GM23338 (cell line): ENCODE measurements around the gene IL6ST. TPM values are rescaled to one million over a fixed set of nuclear protein-coding genes. Genes with fewer than 3 reads are reported as not detected.

Experiments used
- ATAC-seq: fragments of 200-7000 bp; cut with Tn5 transposase; 3 replicates; pipeline ENCODE4 v1.9.1; 2020
- DNase-seq: peaks from one replicate; pipeline ENCODE4 v3.0.0-alpha.2; 2015; ENCODE audit warnings: low spot score
- H2AFZ ChIP-seq: fragments of 200-600 bp; sonication (generic); 2 replicates; pipeline ENCODE4 v1.8.0; 2016; ENCODE audit warnings: antibody characterized with exemption, mild to moderate bottlenecking, moderate library complexity
- H3F3A ChIP-seq: fragments of 200-600 bp; sonication (generic); replicated peaks from 2 replicates; pipeline ENCODE4 v1.8.0; 2017; ENCODE audit warnings: antibody characterized with exemption, mixed run types, low read depth
- H3K27ac ChIP-seq: fragments of 200-600 bp; sonication (generic); 2 replicates; pipeline ENCODE4 v1.6.1; 2016; ENCODE audit warnings: low read depth
- H3K27me3 ChIP-seq: fragments of 200-600 bp; sonication (generic); 2 replicates; pipeline ENCODE4 v1.8.0; 2016; ENCODE audit warnings: mild to moderate bottlenecking, mixed run types, moderate library complexity; ENCODE audit not compliant: insufficient read depth
- H3K36me3 ChIP-seq: fragments of 200-600 bp; sonication (generic); 2 replicates; pipeline ENCODE4 v1.8.0; 2016; ENCODE audit warnings: mild to moderate bottlenecking; ENCODE audit not compliant: insufficient read depth
- H3K4me1 ChIP-seq: fragments of 200-600 bp; sonication (generic); 2 replicates; pipeline ENCODE4 v1.8.0; 2016; ENCODE audit warnings: mild to moderate bottlenecking, moderate library complexity; ENCODE audit not compliant: insufficient read depth
- H3K4me2 ChIP-seq: fragments of 200-600 bp; sonication (generic); 2 replicates; pipeline ENCODE4 v1.7.1; 2017; ENCODE audit warnings: mixed run types
- H3K4me3 ChIP-seq: fragments of 200-600 bp; sonication (generic); 2 replicates; pipeline ENCODE4 v1.6.1; 2016; ENCODE audit warnings: mixed run types
- H3K79me2 ChIP-seq: fragments of 200-600 bp; sonication (generic); replicated peaks from 2 replicates; pipeline ENCODE4 v1.8.0; 2017; ENCODE audit warnings: mild to moderate bottlenecking; ENCODE audit not compliant: insufficient read depth
- H3K9me2 ChIP-seq: fragments of 200-600 bp; sonication (generic); 2 replicates; pipeline ENCODE4 v1.8.0; 2017; ENCODE audit not compliant: insufficient read depth
- H4K20me1 ChIP-seq: fragments of 200-600 bp; sonication (generic); replicated peaks from 2 replicates; pipeline ENCODE4 v1.8.0; 2017; ENCODE audit warnings: mild to moderate bottlenecking; ENCODE audit not compliant: insufficient read depth
- H3K27ac Mint-ChIP-seq: 2 replicates; pipeline ENCODE4 v1.8.0; 2020; ENCODE audit warnings: inconsistent platforms, mild to moderate bottlenecking, moderate library complexity, mixed read lengths
- H3K27me3 Mint-ChIP-seq: 3 replicates; pipeline ENCODE4 v1.8.0; 2022; ENCODE audit warnings: low read depth, mild to moderate bottlenecking, moderate library complexity, mixed read lengths, inconsistent platforms; ENCODE audit not compliant: insufficient read depth, poor library complexity
- H3K36me3 Mint-ChIP-seq: 3 replicates; pipeline ENCODE4 v1.8.0; 2021; ENCODE audit warnings: low read depth, mild to moderate bottlenecking, inconsistent platforms, moderate library complexity, mixed read lengths
- H3K4me1 Mint-ChIP-seq: 3 replicates; pipeline ENCODE4 v1.8.0; 2020; ENCODE audit warnings: mild to moderate bottlenecking, inconsistent platforms, mixed read lengths
- H3K4me3 Mint-ChIP-seq: 3 replicates; pipeline ENCODE4 v1.8.0; 2021; ENCODE audit warnings: moderate library complexity, mild to moderate bottlenecking, inconsistent platforms, mixed read lengths
- H3K9me3 Mint-ChIP-seq: 3 replicates; pipeline ENCODE4 v1.8.0; 2020; ENCODE audit warnings: moderate library complexity, mild to moderate bottlenecking, inconsistent platforms, mixed read lengths
- CREB1 ChIP-seq: fragments of 250-450 bp; sonication (Bioruptor Pico); IDR thresholded peaks from 2 replicates; pipeline ENCODE4 v1.5.0; 2020; ENCODE audit warnings: low read depth, mild to moderate bottlenecking, moderate library complexity
- ETS1 ChIP-seq: IDR thresholded peaks from 2 replicates; pipeline ENCODE4 v1.6.1; 2016; ENCODE audit warnings: antibody characterized with exemption
- JUNB ChIP-seq: IDR thresholded peaks from one replicate; pipeline ENCODE4 v1.6.1; 2016; ENCODE audit warnings: antibody characterized with exemption; ENCODE audit not compliant: unreplicated experiment
- POLR2AphosphoS5 ChIP-seq: IDR thresholded peaks from 2 replicates; pipeline ENCODE4 v1.6.1; 2016; ENCODE audit warnings: antibody characterized with exemption, low read depth
- STAT1 ChIP-seq: IDR thresholded peaks from one replicate; pipeline ENCODE4 v1.6.1; 2016; ENCODE audit warnings: antibody characterized with exemption; ENCODE audit not compliant: unreplicated experiment
- ZNF114 ChIP-seq: fragments of 250-450 bp; sonication (Bioruptor Pico); IDR thresholded peaks from 2 replicates; pipeline ENCODE4 v1.5.0; 2020; ENCODE audit warnings: mild to moderate bottlenecking, moderate library complexity
- ZNF331 ChIP-seq: fragments of 250-450 bp; sonication (Bioruptor Pico); IDR thresholded peaks from 2 replicates; pipeline ENCODE4 v1.5.0; 2020; ENCODE audit warnings: low read depth, mild to moderate bottlenecking, moderate library complexity
- ZNF462 ChIP-seq: fragments of 250-450 bp; sonication (Bioruptor Pico); IDR thresholded peaks from 2 replicates; pipeline ENCODE4 v1.5.0; 2020; ENCODE audit warnings: mild to moderate bottlenecking, moderate library complexity
- polyA plus RNA-seq: library from polyadenylated mRNA; unstranded; fragments of >200 nt; fragmentation: Nextera tagmentation; extraction: Ambion mirVana; gene quantifications from 2 replicates; pipeline ENCODE4 v1.2.1, GENCODE V29; 2016
- total RNA-seq: library from RNA; depleted of rRNA; stranded (reverse); fragments of >200 nt; shearing (Covaris generic); gene quantifications from 2 replicates; pipeline ENCODE4 v1.2.3, GENCODE V29; 2014

IL6ST gene
- total and polyA plus RNA-seq, 2 experiments from 2014 or later, result 6.7 to 9.8 TPM

- Histone ChIP-seq H3K79me2 (peaks cover 8% of the 10 kb centered on the region), H3K27ac (no peak overlapping the region), H3K9me2 (peaks cover 3% of the 10 kb centered on the region; the same call in 1 of the 2 replicates), H3K36me3 (no peaks in the 10 kb centered on the region; the same call in 1 of the 2 replicates), H3K4me1 (peaks cover 19% of the 10 kb centered on the region), H3K4me3 (no peak overlapping the region), H2AFZ (no peak overlapping the region), H3K27me3 (no peaks in the 10 kb centered on the region), H4K20me1 (no peaks in the 10 kb centered on the region), H3F3A (no peaks in the 10 kb centered on the region), H3K4me2 (no peak overlapping the region)
- ATAC-seq (no peak), DNase-seq (no peak)
- Mint-ChIP-seq H3K36me3 (peaks cover 2% of the 10 kb centered on the region; the same call in 1 of the 3 replicates), H3K4me1 (peaks cover 22% of the 10 kb centered on the region; the same call in 2 of the 3 replicates), H3K27me3 (peaks cover 7% of the 10 kb centered on the region), H3K27ac (no peak overlapping the region; the same call in 1 of the 2 replicates), H3K9me3 (no peaks in the 10 kb centered on the region), H3K4me3 (no peak overlapping the region)
- TF ChIP-seq ZNF462 (no peak), STAT1 (no peak), ZNF114 (no peak), POLR2AphosphoS5 (no peak), JUNB (no peak), ETS1 (no peak), CREB1 (no peak), ZNF331 (CRISPR knock-in tag) (no peak)
Observed at GRCh38 chr5:55997742-55998351, 3.1 kb upstream of the IL6ST start.
